ENCODE results near the gene KSR2. TPM values are rescaled to one million over a fixed set of nuclear protein-coding genes. Genes with fewer than 3 reads are reported as not detected.
"Not testable (repeated sequence)": the region's sequence is repeated elsewhere in the genome, so short reads cannot be mapped to it uniquely, and the experiment has no call there.

Gene KSR2
- total RNA-seq, 2 donors from 2014 or later = 0.17 to 0.21 TPM

- no peak for ATAC-seq (replicated peaks in 1 of 2)
- no peak overlapping the region for H3K4me3 Mint-ChIP-seq
- H3K27me3 Mint-ChIP-seq (ENCODE audit: low read depth) = no peaks in the 10 kb centered on the region
- H3K36me3 Mint-ChIP-seq (ENCODE audit: insufficient read depth in 2 of 2) = no peaks in the 10 kb centered on the region
- no peaks in the 10 kb centered on the region for H3K9me3 Mint-ChIP-seq
- no peak for DNase-seq
- H3K27ac Mint-ChIP-seq = no peak overlapping the region
- no peaks in the 10 kb centered on the region for H3K4me1 Mint-ChIP-seq (ENCODE audit: low read depth)
These were observed 235.8 kb downstream of the KSR2 start for GRCh38 chr12:117732761-117733548.

- not testable (repeated sequence) for H3K36me3 Mint-ChIP-seq (ENCODE audit: insufficient read depth in 2 of 2); H3K9me3 Mint-ChIP-seq; H3K4me1 Mint-ChIP-seq (ENCODE audit: low read depth); H3K27ac Mint-ChIP-seq; DNase-seq; ATAC-seq (replicated peaks in 1 of 2); H3K27me3 Mint-ChIP-seq (ENCODE audit: low read depth); H3K4me3 Mint-ChIP-seq
These were observed 237.7 kb downstream of the KSR2 start for GRCh38 chr12:117731131-117731530.

GRCh38 chr12:117727301-117727700 lies 241.5 kb downstream of the KSR2 start:
- DNase-seq = no peak
- Mint-ChIP-seq H3K4me3 (no peak overlapping the region), H3K9me3 (no peaks in the 10 kb centered on the region), H3K27ac (no peak overlapping the region), H3K27me3 (ENCODE audit: low read depth) (no peaks in the 10 kb centered on the region), H3K36me3 (ENCODE audit: insufficient read depth in 2 of 2) (no peaks in the 10 kb centered on the region), H3K4me1 (ENCODE audit: low read depth) (no peaks in the 10 kb centered on the region)
- ATAC-seq (replicated peaks in 1 of 2) = no peak

- Mint-ChIP-seq H3K4me1 (ENCODE audit: low read depth) (no peaks in the 10 kb centered on the region), H3K36me3 (ENCODE audit: insufficient read depth in 2 of 2) (no peaks in the 10 kb centered on the region), H3K9me3 (no peaks in the 10 kb centered on the region), H3K27me3 (ENCODE audit: low read depth) (no peaks in the 10 kb centered on the region), H3K4me3 (no peak overlapping the region), H3K27ac (no peak overlapping the region)
- DNase-seq (no peak), ATAC-seq (replicated peaks in 1 of 2) (no peak)
These were observed 244.2 kb downstream of the KSR2 start for GRCh38 chr12:117724543-117724942.

- no peaks in the 10 kb centered on the region for H3K36me3 Mint-ChIP-seq (ENCODE audit: insufficient read depth in 2 of 2)
- H3K27me3 Mint-ChIP-seq (ENCODE audit: low read depth) = no peaks in the 10 kb centered on the region
- peaks cover 2 to 3% of the 10 kb centered on the region in 2 donors for H3K9me3 Mint-ChIP-seq
- H3K4me1 Mint-ChIP-seq (ENCODE audit: low read depth) = no peaks in the 10 kb centered on the region
- DNase-seq = no peak
- ATAC-seq (replicated peaks in 1 of 2) = no peak
- H3K27ac Mint-ChIP-seq = no peak overlapping the region
- H3K4me3 Mint-ChIP-seq = no peak overlapping the region
These were observed 250.2 kb downstream of the KSR2 start for GRCh38 chr12:117718559-117718958.

GRCh38 chr12:117718141-117718540 lies 250.6 kb downstream of the KSR2 start:
- Mint-ChIP-seq H3K9me3 (peaks cover 2 to 3% of the 10 kb centered on the region in 2 donors), H3K4me1 (ENCODE audit: low read depth) (no peaks in the 10 kb centered on the region), H3K27ac (no peak overlapping the region), H3K36me3 (ENCODE audit: insufficient read depth in 2 of 2) (no peaks in the 10 kb centered on the region), H3K4me3 (no peak overlapping the region), H3K27me3 (ENCODE audit: low read depth) (no peaks in the 10 kb centered on the region)
- no peak for DNase-seq
- ATAC-seq (replicated peaks in 1 of 2) = no peak

GRCh38 chr12:117714203-117714602 lies 254.6 kb downstream of the KSR2 start:
- no peaks in the 10 kb centered on the region for H3K27me3 Mint-ChIP-seq (ENCODE audit: low read depth)
- no peak for ATAC-seq (replicated peaks in 1 of 2)
- H3K36me3 Mint-ChIP-seq (ENCODE audit: insufficient read depth in 2 of 2) = no peaks in the 10 kb centered on the region

GRCh38 chr12:117710121-117710520 lies 258.7 kb downstream of the KSR2 start:
- DNase-seq (no peak), ATAC-seq (replicated peaks in 1 of 2) (no peak)
- Mint-ChIP-seq H3K36me3 (ENCODE audit: insufficient read depth in 2 of 2) (no peaks in the 10 kb centered on the region), H3K4me3 (no peak overlapping the region), H3K9me3 (peaks cover 0 to 4% of the 10 kb centered on the region in 2 donors), H3K4me1 (ENCODE audit: low read depth) (no peaks in the 10 kb centered on the region), H3K27ac (no peak overlapping the region), H3K27me3 (ENCODE audit: low read depth) (no peaks in the 10 kb centered on the region)

More at GRCh38 chr12:117714203-117714602, 254.6 kb downstream of the KSR2 start:
- Mint-ChIP-seq H3K4me1 (ENCODE audit: low read depth) (no peaks in the 10 kb centered on the region), H3K27ac (no peak overlapping the region), H3K4me3 (no peak overlapping the region), H3K9me3 (peaks cover 2 to 4% of the 10 kb centered on the region in 2 donors)
- no peak for DNase-seq

- Mint-ChIP-seq H3K9me3 (peaks cover 0 to 4% of the 10 kb centered on the region in 2 donors), H3K36me3 (ENCODE audit: insufficient read depth in 2 of 2) (no peaks in the 10 kb centered on the region), H3K27me3 (ENCODE audit: low read depth) (no peaks in the 10 kb centered on the region), H3K4me3 (no peak overlapping the region), H3K27ac (no peak overlapping the region), H3K4me1 (ENCODE audit: low read depth) (no peaks in the 10 kb centered on the region)
- no peak for ATAC-seq (replicated peaks in 1 of 2)
- no peak for DNase-seq
These were observed 260.9 kb downstream of the KSR2 start for GRCh38 chr12:117707861-117708260.

GRCh38 chr12:117703584-117703983 lies 265.2 kb downstream of the KSR2 start:
- no peak overlapping the region for H3K4me3 Mint-ChIP-seq
- no peak for DNase-seq
- H3K27ac Mint-ChIP-seq = no peak overlapping the region
- no peaks in the 10 kb centered on the region for H3K27me3 Mint-ChIP-seq (ENCODE audit: low read depth)
- no peaks in the 10 kb centered on the region for H3K9me3 Mint-ChIP-seq
- no peaks in the 10 kb centered on the region for H3K4me1 Mint-ChIP-seq (ENCODE audit: low read depth)
- H3K36me3 Mint-ChIP-seq (ENCODE audit: insufficient read depth in 2 of 2) = no peaks in the 10 kb centered on the region
- no peak for ATAC-seq (replicated peaks in 1 of 2)

- Mint-ChIP-seq H3K4me3 (no peak overlapping the region), H3K36me3 (ENCODE audit: insufficient read depth in 2 of 2) (no peaks in the 10 kb centered on the region), H3K27me3 (ENCODE audit: low read depth) (no peaks in the 10 kb centered on the region), H3K27ac (no peak overlapping the region), H3K4me1 (ENCODE audit: low read depth) (no peaks in the 10 kb centered on the region), H3K9me3 (no peaks in the 10 kb centered on the region)
- ATAC-seq (replicated peaks in 1 of 2) (no peak), DNase-seq (no peak)
These were observed 266.0 kb downstream of the KSR2 start for GRCh38 chr12:117702741-117703140.

GRCh38 chr12:117699575-117699974 lies 269.2 kb downstream of the KSR2 start:
- H3K27me3 Mint-ChIP-seq (ENCODE audit: low read depth) = no peaks in the 10 kb centered on the region
- no peaks in the 10 kb centered on the region for H3K4me1 Mint-ChIP-seq (ENCODE audit: low read depth)
- H3K9me3 Mint-ChIP-seq = no peaks in the 10 kb centered on the region
- no peak for ATAC-seq (replicated peaks in 1 of 2)
- H3K4me3 Mint-ChIP-seq = no peak overlapping the region
- no peaks in the 10 kb centered on the region for H3K36me3 Mint-ChIP-seq (ENCODE audit: insufficient read depth in 2 of 2)
- no peak overlapping the region for H3K27ac Mint-ChIP-seq
- no peak for DNase-seq

- DNase-seq = no peak
- no peaks in the 10 kb centered on the region for H3K4me1 Mint-ChIP-seq (ENCODE audit: low read depth)
- no peak overlapping the region for H3K4me3 Mint-ChIP-seq
- H3K36me3 Mint-ChIP-seq (ENCODE audit: insufficient read depth in 2 of 2) = no peaks in the 10 kb centered on the region
- no peak for ATAC-seq (replicated peaks in 1 of 2)
- H3K9me3 Mint-ChIP-seq = peaks cover 0 to 3% of the 10 kb centered on the region in 2 donors
- no peaks in the 10 kb centered on the region for H3K27me3 Mint-ChIP-seq (ENCODE audit: low read depth)
- no peak overlapping the region for H3K27ac Mint-ChIP-seq
These were observed 269.7 kb downstream of the KSR2 start for GRCh38 chr12:117699118-117699517.

- Mint-ChIP-seq H3K27ac (no peak overlapping the region), H3K4me1 (ENCODE audit: low read depth) (no peaks in the 10 kb centered on the region), H3K27me3 (ENCODE audit: low read depth) (no peaks in the 10 kb centered on the region), H3K9me3 (peaks cover 5 to 8% of the 10 kb centered on the region in 2 donors), H3K4me3 (no peak overlapping the region), H3K36me3 (ENCODE audit: insufficient read depth in 2 of 2) (no peaks in the 10 kb centered on the region)
- ATAC-seq (replicated peaks in 1 of 2) = no peak
- no peak for DNase-seq
These were observed 272.8 kb downstream of the KSR2 start for GRCh38 chr12:117695956-117696355.
